Endothelial cell of umbilical vein (primary cell): ENCODE measurements around the gene C3orf70. TPM values are rescaled to one million over a fixed set of nuclear protein-coding genes. Genes with fewer than 3 reads are reported as not detected.

Experiments used
- BruUV-seq: library from RNA; stranded (reverse); fragments of 400-500 nt; replicated peaks from 2 replicates; lab custom pipeline; 2021; lab: Mats Ljungman, UMichigan
- CTCF ChIA-PET: fragments of 300-600, 350-600 bp; sonication (Branson Sonifier 250); formaldehyde crosslinking; loops from one replicate; lab custom pipeline; 2021; ENCODE audit warnings: antibody characterized with exemption, inconsistent platforms; lab: Charles Lee
- POLR2A ChIA-PET: fragments of 300-600, 350-600 bp; sonication (Branson Sonifier 250); formaldehyde crosslinking; loops from one replicate; lab custom pipeline; 2021; ENCODE audit warnings: antibody characterized with exemption, inconsistent platforms; lab: Charles Lee
- DNase-seq: peaks from one replicate; pipeline ENCODE4 v3.0.0-alpha.2; 2011; ENCODE audit warnings: low read depth, low spot score
- FAIRE-seq: peaks from 2 replicates; lab custom pipeline; 2011; peaks lifted over from hg19 to GRCh38; lab: Jason Lieb, UNC
- H2AFZ ChIP-seq: 2 replicates; pipeline ENCODE4 v1.6.0; 2012; ENCODE audit warnings: low read depth, low read length, control low read depth, inconsistent platforms
- H3K27ac ChIP-seq: 2 replicates; pipeline ENCODE4 v1.5.1; 2011; ENCODE audit warnings: low read depth, mild to moderate bottlenecking, control low read depth, low read length, moderate library complexity; ENCODE audit not compliant: insufficient read depth
- H3K27me3 ChIP-seq, 2 experiments: 2 replicates each; pipeline versions ENCODE4 v1.6.0 to v1.6.1; 2011; ENCODE audit warnings: low read length in 2 of 2, mixed read lengths in 1 of 2; ENCODE audit not compliant: control insufficient read depth in 2 of 2, insufficient read depth in 2 of 2
- H3K36me3 ChIP-seq, 2 experiments: 2 replicates in 1 of 2; 3 replicates in 1 of 2; pipeline ENCODE4 v1.5.1; 2011; ENCODE audit warnings: low read length in 2 of 2, mild to moderate bottlenecking in 1 of 2, moderate library complexity in 1 of 2; ENCODE audit not compliant: control insufficient read depth in 2 of 2, insufficient read depth in 2 of 2; ENCODE audit errors: extremely low read depth in 1 of 2
- H3K4me1 ChIP-seq: 3 replicates; pipeline ENCODE4 v1.5.1; 2011; ENCODE audit warnings: mild to moderate bottlenecking, low read length; ENCODE audit not compliant: control insufficient read depth, insufficient read depth; ENCODE audit errors: extremely low read depth
- H3K4me2 ChIP-seq: 2 replicates; pipeline ENCODE4 v1.6.1; 2011; ENCODE audit warnings: low read length, control low read depth, mixed read lengths; ENCODE audit not compliant: insufficient read depth
- H3K4me3 ChIP-seq, 3 experiments: fragments of 200-600 bp in 1 of 3; sonication (generic), shearing (Covaris generic) in 1 of 3; replicated peaks in 1 of 3; 2 replicates each; pipeline ENCODE4 v1.5.1; 2011 to 2016; ENCODE audit warnings: control low read depth in 3 of 3, low read length in 3 of 3, mild to moderate bottlenecking in 2 of 3, inconsistent platforms in 1 of 3, low read depth in 1 of 3, moderate library complexity in 1 of 3; ENCODE audit not compliant: insufficient read depth in 1 of 3
- H3K79me2 ChIP-seq: 2 replicates; pipeline ENCODE4 v1.6.0; 2012; ENCODE audit warnings: low read length, inconsistent platforms; ENCODE audit not compliant: control insufficient read depth, insufficient read depth
- H3K9ac ChIP-seq: replicated peaks from 2 replicates; pipeline ENCODE3; 2011; ENCODE audit warnings: low read length, control low read depth; ENCODE audit not compliant: insufficient read depth; ENCODE audit errors: extremely low read depth
- H3K9me1 ChIP-seq: replicated peaks from 3 replicates; pipeline ENCODE4 v1.6.0; 2011; ENCODE audit warnings: mild to moderate bottlenecking, low read length; ENCODE audit not compliant: control insufficient read depth, insufficient read depth; ENCODE audit errors: extremely low read depth
- H3K9me3 ChIP-seq: replicated peaks from 2 replicates; pipeline ENCODE4 v1.5.1; 2012; ENCODE audit warnings: low read length, inconsistent platforms; ENCODE audit not compliant: control insufficient read depth, insufficient read depth
- H4K20me1 ChIP-seq: replicated peaks from 2 replicates; pipeline ENCODE3; 2011; ENCODE audit warnings: mild to moderate bottlenecking, low read length; ENCODE audit not compliant: control insufficient read depth, insufficient read depth; ENCODE audit errors: extremely low read depth
- EZH2 ChIP-seq: IDR thresholded peaks from 2 replicates; pipeline ENCODE4 v1.6.1; 2012; ENCODE audit warnings: borderline replicate concordance, low read depth, mild to moderate bottlenecking, moderate library complexity, low read length, inconsistent platforms; ENCODE audit not compliant: severe bottlenecking
- FOS ChIP-seq: IDR thresholded peaks from 2 replicates; pipeline ENCODE4 v1.6.1; 2011; ENCODE audit warnings: mild to moderate bottlenecking, low read length, moderate library complexity, borderline replicate concordance; ENCODE audit not compliant: insufficient read depth
- GATA2 ChIP-seq: IDR thresholded peaks from 2 replicates; pipeline ENCODE4 v1.7.0; 2011; ENCODE audit warnings: low read depth, mild to moderate bottlenecking, moderate library complexity, mixed read lengths, low read length; ENCODE audit not compliant: insufficient read length, insufficient read depth
- JUN ChIP-seq: IDR thresholded peaks from 2 replicates; pipeline ENCODE4 v1.6.1; 2011; ENCODE audit warnings: borderline replicate concordance, low read depth; ENCODE audit not compliant: insufficient read length, insufficient read depth
- MYC ChIP-seq: IDR thresholded peaks from one replicate; pipeline ENCODE4 v1.6.1; 2011; ENCODE audit warnings: mild to moderate bottlenecking, low read depth, low read length
- POLR2A ChIP-seq: IDR thresholded peaks from 2 replicates; pipeline ENCODE4 v1.6.1; 2012; ENCODE audit warnings: low read depth, mild to moderate bottlenecking, control low read depth, low read length
- POLR2AphosphoS5 ChIP-seq: IDR thresholded peaks from 2 replicates; pipeline ENCODE4 v1.6.1; 2012; ENCODE audit warnings: low read depth, mild to moderate bottlenecking, control low read depth, low read length, moderate library complexity; ENCODE audit not compliant: insufficient read depth
- dilution Hi-C: fragments of 300-500 bp; cut with MboI; formaldehyde crosslinking; loops from one replicate; pipeline ENCODE4 v1.15.0; 2019; ENCODE audit warnings: low sequenced_read_pairs; ENCODE audit not compliant: extremely low pct_ligation_motif_present
- intact Hi-C: fragments of 100-400 bp; cut with micrococcal nuclease; formaldehyde crosslinking; loops from one replicate; pipeline ENCODE4 v1.10.0; 2022
- polyA plus RNA-seq, 4 experiments: library from polyadenylated mRNA; depleted of rRNA in 3 of 4; stranded (reverse) in 3 of 4; unstranded in 1 of 4; fragments of >200 nt; gene quantifications; 2 replicates each; pipeline versions ENCODE4 v1.2.1 to v1.2.3, GENCODE V29; 2011 to 2012; ENCODE audit warnings: missing spikeins in 1 of 4
- total RNA-seq: library from RNA; stranded (reverse); gene quantifications from 2 replicates; pipeline ENCODE4 v1.2.3, GENCODE V29; 2021
- TF ChIP-seq, protein P1 (sequence below), 2 donors: IDR thresholded peaks; 1 replicate in 1 of 2; 2 replicates in 1 of 2; pipeline ENCODE4 v1.5.1; 2011; ENCODE audit warnings: low read length in 2 of 2, mild to moderate bottlenecking in 2 of 2, moderate library complexity in 2 of 2, control low read depth in 1 of 2, inconsistent platforms in 1 of 2, low read depth in 1 of 2; ENCODE audit not compliant: insufficient read depth in 1 of 2; ENCODE audit errors: extremely low read depth in 1 of 2
- TF ChIP-seq, protein P2 (sequence below): IDR thresholded peaks from 2 replicates; pipeline ENCODE4 v1.6.1; 2011; ENCODE audit not compliant: insufficient read depth, insufficient read length

The C3orf70 gene
- total and polyA plus RNA-seq, 2 donors (not counting 3 experiments of a cell fraction or from before 2014, with no cell fraction given): 0.08 to 0.20 TPM

GRCh38 chr3:185051801-185052200 is 101.1 kb downstream of the C3orf70 start:
- Histone ChIP-seq H3K4me2 (no peak overlapping the region), H3K79me2 (no peaks in the 10 kb centered on the region), H2AFZ (no peak overlapping the region), H3K27me3 (no peaks in the 10 kb centered on the region), H4K20me1 (no peaks in the 10 kb centered on the region), H3K27ac (no peak overlapping the region), H3K36me3 (peaks cover 0 to 6% of the 10 kb centered on the region in 2 experiments), H3K9me1 (no peaks in the 10 kb centered on the region), H3K4me1 (peaks cover 3% of the 10 kb centered on the region), H3K4me3 (no peak overlapping the region), H3K9me3 (no peaks in the 10 kb centered on the region), H3K9ac (no peak overlapping the region)
- ChIA-PET POLR2A (no interaction called here), CTCF (no interaction called here)
- TF ChIP-seq GATA2 (no peak), EZH2 (no peak), POLR2AphosphoS5 (no peak), MYC (no peak), JUN (no peak), FOS (no peak), POLR2A (no peak)
- TF ChIP-seq, protein P1, sequence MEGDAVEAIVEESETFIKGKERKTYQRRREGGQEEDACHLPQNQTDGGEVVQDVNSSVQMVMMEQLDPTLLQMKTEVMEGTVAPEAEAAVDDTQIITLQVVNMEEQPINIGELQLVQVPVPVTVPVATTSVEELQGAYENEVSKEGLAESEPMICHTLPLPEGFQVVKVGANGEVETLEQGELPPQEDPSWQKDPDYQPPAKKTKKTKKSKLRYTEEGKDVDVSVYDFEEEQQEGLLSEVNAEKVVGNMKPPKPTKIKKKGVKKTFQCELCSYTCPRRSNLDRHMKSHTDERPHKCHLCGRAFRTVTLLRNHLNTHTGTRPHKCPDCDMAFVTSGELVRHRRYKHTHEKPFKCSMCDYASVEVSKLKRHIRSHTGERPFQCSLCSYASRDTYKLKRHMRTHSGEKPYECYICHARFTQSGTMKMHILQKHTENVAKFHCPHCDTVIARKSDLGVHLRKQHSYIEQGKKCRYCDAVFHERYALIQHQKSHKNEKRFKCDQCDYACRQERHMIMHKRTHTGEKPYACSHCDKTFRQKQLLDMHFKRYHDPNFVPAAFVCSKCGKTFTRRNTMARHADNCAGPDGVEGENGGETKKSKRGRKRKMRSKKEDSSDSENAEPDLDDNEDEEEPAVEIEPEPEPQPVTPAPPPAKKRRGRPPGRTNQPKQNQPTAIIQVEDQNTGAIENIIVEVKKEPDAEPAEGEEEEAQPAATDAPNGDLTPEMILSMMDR (IDR thresholded peaks at IDR 0.05; ENCODE audit: extremely low read depth in 1 of 2, insufficient read depth in 1 of 2, low read depth in 1 of 2, low read length in 2 of 2): no peak
- TF ChIP-seq, protein P2, sequence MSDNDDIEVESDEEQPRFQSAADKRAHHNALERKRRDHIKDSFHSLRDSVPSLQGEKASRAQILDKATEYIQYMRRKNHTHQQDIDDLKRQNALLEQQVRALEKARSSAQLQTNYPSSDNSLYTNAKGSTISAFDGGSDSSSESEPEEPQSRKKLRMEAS: no peak
- no TSS peak for BruUV-seq
- FAIRE-seq: no peak
- dilution Hi-C loops (no loop called here), intact Hi-C loops (no loop called here)
- DNase-seq: no peak
